DMS114 treated with DMSO at 0.1 percent for 48 hours (cell line): ENCODE measurements around the gene CDY2B.
"Not testable (repeated sequence)": the region's sequence is repeated elsewhere in the genome, so short reads cannot be mapped to it uniquely, and the experiment has no call there.

Experiments used
- DNase-seq: peaks from one replicate; lab custom pipeline; 2025; ENCODE audit not compliant: unreplicated experiment; lab: John Stamatoyannopoulos, UW

The CDY2B gene

DNA sequence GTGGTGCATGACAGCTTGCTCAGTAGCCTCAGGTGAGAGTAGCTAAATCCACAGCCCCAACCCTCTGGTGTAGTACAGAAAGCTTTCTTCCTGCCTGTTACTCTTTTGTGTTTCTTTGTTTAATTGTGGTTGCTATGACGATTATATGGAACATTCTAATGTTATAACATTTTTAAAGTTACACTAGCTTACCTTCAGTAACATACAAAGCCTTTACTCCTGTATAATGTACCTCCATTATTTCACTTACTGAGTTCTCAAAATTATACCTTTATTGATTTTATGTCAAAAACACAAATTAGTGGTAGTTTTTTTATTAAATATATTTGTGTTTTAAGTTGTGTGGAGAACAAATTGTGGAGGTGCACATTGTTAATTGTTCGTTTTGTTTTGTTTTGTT, at the start of gene CDY2B:
Gene CDY2B, minus strand, starts transcription at position 101 of the 400 bp plus-strand sequence. CDS start 328 bp downstream, outside the sequence.
- not testable (repeated sequence) for DNase-seq

- not testable (repeated sequence) for DNase-seq
Measured at GRCh38 chrY:17908009-17908408, 28.0 kb upstream of the CDY2B start.

GRCh38 chrY:17907351-17907750, 27.3 kb upstream of the CDY2B start:
- not testable (repeated sequence) for DNase-seq

- not testable (repeated sequence) for DNase-seq
Measured at GRCh38 chrY:17881697-17882096, 1.7 kb upstream of the CDY2B start.

DNA sequence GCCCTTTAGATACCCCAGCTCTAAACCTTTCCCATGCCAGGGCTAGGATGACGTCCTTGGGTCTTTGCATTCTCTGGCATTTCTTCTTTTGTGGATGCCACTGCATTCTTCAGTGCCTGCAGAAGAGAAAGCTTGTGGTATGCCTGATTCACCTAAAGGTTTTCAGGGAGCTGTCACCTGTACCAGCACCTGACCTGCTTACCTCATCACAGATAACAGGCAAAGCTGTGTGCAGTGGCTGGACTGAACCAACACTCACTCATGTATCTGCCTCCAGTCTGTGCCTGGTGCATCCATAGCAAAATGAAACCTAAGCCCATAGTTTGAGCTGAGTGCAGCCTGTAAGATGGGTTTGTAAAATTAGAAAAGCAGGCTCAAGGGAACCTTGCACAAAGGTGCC, 3.3 kb downstream of the CDY2B start:
- DNase-seq, result not testable (repeated sequence)

DNA sequence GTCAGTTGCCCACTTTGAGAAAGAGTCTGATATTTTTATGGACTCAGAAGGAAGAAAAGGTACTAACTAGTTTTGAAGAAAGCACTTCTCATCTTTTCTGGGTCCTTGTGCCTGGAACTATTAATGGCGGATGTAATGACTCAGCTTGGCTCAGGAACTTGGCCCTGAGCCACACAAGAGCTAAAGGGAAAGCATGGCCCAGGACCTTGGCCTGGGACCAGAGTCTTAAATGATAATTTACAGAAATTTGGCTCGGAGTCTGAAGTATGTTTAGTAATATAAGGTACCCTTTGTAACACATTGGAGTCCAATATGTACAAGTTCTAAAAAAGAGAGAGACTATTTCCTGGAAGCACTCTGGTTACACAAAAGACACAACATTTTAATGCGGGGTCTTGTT, 4.6 kb downstream of the CDY2B start:
- not testable (repeated sequence) for DNase-seq

DNA sequence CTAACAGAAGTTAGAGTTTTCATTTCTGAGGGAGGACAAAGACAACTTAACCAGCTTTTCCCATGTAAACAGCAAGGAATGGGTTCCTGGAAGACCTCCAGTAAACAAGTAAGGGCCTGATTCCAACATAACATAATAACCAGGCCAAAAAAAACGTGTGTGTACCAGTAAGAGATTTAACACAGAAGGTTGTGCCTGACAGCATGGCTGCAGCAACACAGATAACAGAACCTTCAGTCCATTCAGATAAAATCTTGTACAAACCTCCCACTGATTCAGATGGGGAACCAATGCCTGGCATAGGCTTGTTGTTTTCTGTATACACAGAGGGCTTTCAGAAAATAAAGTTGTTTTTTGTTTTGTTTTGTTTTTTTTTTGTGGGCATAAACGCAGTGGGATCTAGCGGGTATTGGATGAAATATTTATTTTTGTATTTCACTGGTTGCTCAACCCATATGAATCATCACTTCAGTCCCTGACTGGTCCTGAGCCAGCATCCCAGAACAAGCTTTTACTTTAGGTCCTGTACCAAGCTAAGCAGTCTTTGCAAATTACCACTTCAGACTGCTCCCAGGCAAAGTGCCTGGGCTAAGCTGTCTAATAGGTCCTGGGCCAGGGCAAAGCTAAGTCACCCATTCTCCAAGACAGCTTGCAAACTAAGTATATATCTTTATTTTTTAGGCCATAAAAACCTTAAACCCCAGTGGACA, 8.7 kb downstream of the CDY2B start:
- not testable (repeated sequence) for DNase-seq

GRCh38 chrY:17870737-17871136, 9.3 kb downstream of the CDY2B start:
- not testable (repeated sequence) for DNase-seq

GRCh38 chrY:17867850-17868249, 12.2 kb downstream of the CDY2B start:
- DNase-seq, result not testable (repeated sequence)

DNA sequence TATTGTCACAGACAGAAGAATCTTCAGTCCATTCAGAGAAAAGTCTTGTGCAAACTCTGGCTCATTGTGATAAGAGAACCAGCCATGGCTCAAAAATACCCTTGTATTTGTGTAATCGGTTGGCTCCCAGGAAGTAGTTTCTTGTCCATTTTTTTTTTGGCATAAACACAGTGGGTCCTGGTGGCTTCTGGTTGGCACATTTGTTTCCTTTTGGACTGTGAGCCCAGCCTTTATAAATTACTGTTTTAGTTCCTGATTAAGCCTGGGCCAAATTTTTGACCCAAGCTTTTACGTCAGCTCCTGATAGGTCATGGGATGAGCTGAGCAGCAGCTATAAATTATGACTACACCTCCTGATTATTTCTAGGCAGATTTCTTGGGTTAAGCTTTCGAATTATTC, 19.4 kb downstream of the CDY2B start:
- not testable (repeated sequence) for DNase-seq

GRCh38 chrY:17856963-17857848, 22.8 kb downstream of the CDY2B start:
- not testable (repeated sequence) for DNase-seq

GRCh38 chrY:17856508-17856907, 23.5 kb downstream of the CDY2B start:
- DNase-seq, result not testable (repeated sequence)

DNA sequence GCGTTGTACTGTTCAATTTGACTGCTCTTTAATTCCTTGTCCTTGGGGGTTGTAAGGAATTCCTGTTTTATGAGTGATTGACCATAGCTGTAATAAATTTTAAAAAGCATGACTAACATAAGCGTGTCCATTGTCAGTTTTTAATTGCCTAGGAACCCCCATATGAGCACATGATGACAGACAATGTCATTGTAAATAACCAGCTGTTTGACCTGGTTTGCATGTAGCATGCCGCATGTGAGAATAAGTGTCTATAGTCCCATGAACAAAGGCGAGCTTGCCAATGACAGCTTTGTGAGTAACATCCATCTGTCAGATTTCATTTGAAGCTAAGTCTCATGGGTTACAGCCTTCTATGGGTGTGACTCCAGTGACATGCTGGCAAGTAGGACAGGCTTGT, 30.9 kb downstream of the CDY2B start:
- not testable (repeated sequence) for DNase-seq

- not testable (repeated sequence) for DNase-seq
Measured at GRCh38 chrY:17832149-17832548, 47.9 kb downstream of the CDY2B start.
